ENCODE measurements around the gene TAF3.

Gene TAF3

DNA sequence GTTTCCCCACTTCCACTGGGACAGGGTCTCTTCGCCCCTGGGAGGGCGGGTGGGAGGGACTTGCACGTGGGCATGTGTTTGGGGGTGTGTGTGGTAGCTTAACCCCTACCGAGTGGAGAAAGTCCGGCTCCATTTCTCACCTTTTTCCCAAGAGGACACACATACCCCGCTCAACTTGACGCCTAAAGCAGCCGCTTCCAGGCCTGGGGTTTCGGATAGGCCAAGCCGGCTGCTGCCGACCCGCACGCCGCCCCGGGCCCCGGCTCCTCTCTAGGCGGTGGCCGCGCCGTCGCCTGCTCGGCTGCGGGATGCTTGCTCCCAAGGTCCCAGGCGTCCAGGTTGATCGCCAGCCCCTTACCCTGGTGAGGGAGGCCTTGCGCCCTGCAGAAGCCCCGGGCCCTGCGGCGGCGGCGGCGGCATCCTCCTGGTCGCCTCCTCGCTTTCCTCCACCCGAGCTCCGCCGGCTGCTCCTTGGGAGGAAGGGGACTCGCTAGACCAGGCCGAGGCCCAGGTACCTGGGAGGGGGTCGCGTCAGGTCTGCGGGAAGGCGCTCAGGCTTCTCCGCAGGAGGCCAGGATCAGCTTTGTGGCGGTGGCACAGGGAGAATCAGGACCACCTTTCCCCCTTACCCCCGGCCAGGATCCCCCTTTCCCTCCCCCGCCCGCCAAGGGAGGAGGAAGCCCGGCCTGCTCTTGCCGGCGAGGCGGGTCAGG is 233.0 kb downstream of the TAF3 start:
- TF ChIP-seq SUZ12 (IDR thresholded peaks at IDR 0.05; ENCODE audit: extremely low read depth, insufficient read depth, insufficient read length) = no peak
- TF ChIP-seq ZNF274 (IDR thresholded peaks at IDR 0.05; ENCODE audit: low read depth, low read length) = no peak
- TF ChIP-seq YY1 (IDR thresholded peaks at IDR 0.05; ENCODE audit: insufficient read depth, insufficient read length) = no peak
- Histone ChIP-seq H3K9ac (ENCODE audit: insufficient read length, low read depth) (peak overlapping the region; percentile 70), H3K36me3 (ENCODE audit: insufficient read depth, insufficient read length, low read length) (no peaks in the 10 kb centered on the region), H3K27me3 (ENCODE audit: insufficient read depth, insufficient read length) (peaks cover 48% of the 10 kb centered on the region), H3K9me3 (ENCODE audit: insufficient read depth, low read length) (no peaks in the 10 kb centered on the region), H3K4me3 (ENCODE audit: insufficient read length, low read depth) (peak overlapping the region; percentile 42), H3K4me1 (ENCODE audit: insufficient read depth, insufficient read length) (peaks cover 11% of the 10 kb centered on the region)
- DNase-seq (ENCODE audit: low read depth, low spot score) = no peak

DNA sequence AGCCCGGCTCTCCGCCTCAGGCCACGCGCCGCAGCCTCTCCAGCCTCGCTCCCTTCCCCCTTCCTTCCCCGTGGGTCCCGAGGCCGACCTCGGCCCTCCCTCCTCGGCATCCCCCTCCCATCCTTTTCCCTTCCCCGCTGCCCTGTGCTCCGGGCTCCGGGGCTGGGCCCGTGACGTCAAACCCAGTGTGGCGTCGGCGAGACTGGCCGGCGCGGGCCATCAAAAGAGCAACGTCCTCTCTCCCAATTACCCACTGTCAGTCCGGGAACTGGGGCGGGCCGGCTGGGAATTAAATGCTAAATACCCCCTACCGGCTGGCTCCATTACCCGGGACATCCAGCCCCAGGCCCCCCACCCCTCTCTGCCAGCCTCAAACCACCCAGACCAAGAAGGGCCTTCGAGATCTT is 233.5 kb downstream of the TAF3 start:
- peaks cover 47% of the 10 kb centered on the region for H3K27me3 ChIP-seq (ENCODE audit: insufficient read depth, insufficient read length)
- no peaks in the 10 kb centered on the region for H3K9me3 ChIP-seq (ENCODE audit: insufficient read depth, low read length)
- DNase-seq (ENCODE audit: low read depth, low spot score) = no peak
- H3K4me1 ChIP-seq (ENCODE audit: insufficient read depth, insufficient read length) = peaks cover 8% of the 10 kb centered on the region
- H3K4me3 ChIP-seq (ENCODE audit: insufficient read length, low read depth) = peak overlapping the region; percentile 42
- peak overlapping the region; percentile 70 for H3K9ac ChIP-seq (ENCODE audit: insufficient read length, low read depth)
- TF ChIP-seq YY1 (IDR thresholded peaks at IDR 0.05; ENCODE audit: insufficient read depth, insufficient read length) (no peak), SUZ12 (IDR thresholded peaks at IDR 0.05; ENCODE audit: extremely low read depth, insufficient read depth, insufficient read length) (no peak), ZNF274 (IDR thresholded peaks at IDR 0.05; ENCODE audit: low read depth, low read length) (no peak)
- H3K36me3 ChIP-seq (ENCODE audit: insufficient read depth, insufficient read length, low read length) = no peaks in the 10 kb centered on the region

DNA sequence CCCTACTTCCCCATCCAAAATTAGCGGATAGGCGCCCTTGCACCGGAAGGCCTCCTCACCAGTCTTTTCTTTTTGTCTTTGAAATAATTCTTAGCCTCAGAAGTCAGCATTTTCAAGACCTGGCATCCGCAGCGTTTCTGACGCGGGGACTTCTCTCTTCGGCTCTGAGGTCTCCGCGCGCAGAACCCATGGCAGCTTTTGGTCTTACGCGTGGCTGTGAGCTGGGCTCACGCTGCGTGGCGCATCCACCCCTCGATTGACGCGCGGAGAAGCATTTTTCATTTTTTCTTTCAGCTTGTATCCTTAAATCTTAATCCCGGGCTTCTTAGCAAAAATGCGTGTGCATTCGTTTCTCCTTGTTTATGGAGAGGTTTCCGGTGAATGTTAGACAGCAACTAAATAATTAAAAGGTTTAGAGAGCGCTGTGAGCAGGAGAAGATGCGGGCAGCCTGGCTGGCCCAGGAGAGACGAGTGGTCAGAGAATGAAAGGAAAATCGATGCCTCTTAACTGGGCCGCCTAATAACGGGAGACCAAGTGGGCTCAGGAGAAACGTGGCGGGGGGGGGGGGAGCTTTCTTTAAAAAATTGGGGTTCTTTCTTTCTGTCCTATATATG is 234.1 kb downstream of the TAF3 start:
- no peak for DNase-seq (ENCODE audit: low read depth, low spot score)
- Histone ChIP-seq H3K9me3 (ENCODE audit: insufficient read depth, low read length) (no peaks in the 10 kb centered on the region), H3K4me1 (ENCODE audit: insufficient read depth, insufficient read length) (peaks cover 2% of the 10 kb centered on the region), H3K27me3 (ENCODE audit: insufficient read depth, insufficient read length) (peaks cover 45% of the 10 kb centered on the region), H3K9ac (ENCODE audit: insufficient read length, low read depth) (peak overlapping the region; percentile 57), H3K4me3 (ENCODE audit: insufficient read length, low read depth) (peak overlapping the region; percentile 10), H3K36me3 (ENCODE audit: insufficient read depth, insufficient read length, low read length) (no peaks in the 10 kb centered on the region)
- no peak for TF ChIP-seq SUZ12 (IDR thresholded peaks at IDR 0.05; ENCODE audit: extremely low read depth, insufficient read depth, insufficient read length)
- no peak for TF ChIP-seq ZNF274 (IDR thresholded peaks at IDR 0.05; ENCODE audit: low read depth, low read length)
- no peak for TF ChIP-seq YY1 (IDR thresholded peaks at IDR 0.05; ENCODE audit: insufficient read depth, insufficient read length)

DNA sequence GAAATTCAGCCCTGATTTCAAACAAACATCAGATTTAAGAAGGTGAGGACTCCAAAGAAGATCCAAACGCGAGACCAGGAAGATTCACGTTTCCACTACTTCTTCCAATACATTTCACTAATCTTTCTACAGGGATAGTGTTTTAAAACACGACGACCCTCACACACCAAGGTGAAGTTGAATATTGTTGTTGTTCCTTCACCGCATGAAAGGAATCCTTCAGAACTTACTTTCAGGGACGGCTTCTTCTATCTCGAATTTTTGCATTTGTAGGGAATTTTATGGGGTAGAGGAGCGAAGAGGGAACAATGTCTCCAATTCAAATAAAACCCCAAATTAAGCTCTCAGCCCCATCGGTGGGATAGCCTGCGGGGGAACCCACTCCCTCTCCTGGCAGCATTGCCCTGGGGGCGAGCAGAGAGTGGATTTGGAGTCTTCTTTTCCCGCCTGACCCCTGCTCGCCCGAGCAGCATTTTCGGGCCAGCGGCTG is 234.7 kb downstream of the TAF3 start:
- no peak for TF ChIP-seq YY1 (IDR thresholded peaks at IDR 0.05; ENCODE audit: insufficient read depth, insufficient read length)
- no peak for TF ChIP-seq SUZ12 (IDR thresholded peaks at IDR 0.05; ENCODE audit: extremely low read depth, insufficient read depth, insufficient read length)
- TF ChIP-seq ZNF274 (IDR thresholded peaks at IDR 0.05; ENCODE audit: low read depth, low read length) = no peak
- DNase-seq (ENCODE audit: low read depth, low spot score) = no peak
- Histone ChIP-seq H3K9me3 (ENCODE audit: insufficient read depth, low read length) (no peaks in the 10 kb centered on the region), H3K27me3 (ENCODE audit: insufficient read depth, insufficient read length) (peaks cover 40% of the 10 kb centered on the region), H3K36me3 (ENCODE audit: insufficient read depth, insufficient read length, low read length) (no peaks in the 10 kb centered on the region), H3K9ac (ENCODE audit: insufficient read length, low read depth) (peak overlapping the region; percentile 63), H3K4me3 (ENCODE audit: insufficient read length, low read depth) (no peak overlapping the region), H3K4me1 (ENCODE audit: insufficient read depth, insufficient read length) (no peaks in the 10 kb centered on the region)

DNA sequence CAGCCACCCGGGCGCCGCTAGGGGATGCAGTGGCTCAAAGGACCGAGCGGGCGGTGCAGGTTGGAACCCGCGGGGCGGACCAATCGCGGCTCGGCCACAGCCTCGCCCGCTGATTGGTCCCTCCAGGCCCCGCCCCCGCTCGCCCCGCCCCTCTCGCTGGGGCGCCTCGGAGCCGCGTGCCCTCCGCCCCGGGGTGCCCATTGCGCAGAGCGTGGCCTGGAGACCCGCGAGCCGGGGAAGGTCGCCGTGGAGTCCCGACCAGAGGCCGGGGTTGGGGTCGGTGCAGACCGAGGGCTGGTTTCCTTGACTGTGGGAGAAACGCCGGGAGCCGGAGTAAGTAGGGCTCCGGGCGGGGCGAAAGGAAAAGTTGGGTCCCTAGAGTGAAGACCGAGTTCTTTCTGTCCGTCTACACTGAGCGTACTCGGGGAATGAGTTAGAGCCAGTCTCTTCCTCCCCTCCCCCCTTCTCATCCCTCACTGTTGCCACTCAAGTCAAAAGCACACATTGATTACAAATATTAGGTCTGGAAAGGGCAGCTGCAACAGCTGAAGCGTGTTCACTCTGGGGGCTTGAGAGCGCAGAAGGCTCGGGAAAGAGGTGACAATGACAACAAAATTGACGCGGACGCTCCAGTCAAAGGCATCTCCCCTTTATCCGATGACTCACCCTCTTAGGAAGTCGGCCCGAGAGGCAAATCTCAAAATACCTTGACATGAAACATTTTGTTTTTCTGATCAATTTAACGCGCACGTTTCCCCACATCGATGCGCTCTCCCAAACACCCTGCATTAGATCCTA is 235.3 kb downstream of the TAF3 start:
- peak overlapping the region; percentile 6 for H3K9ac ChIP-seq (ENCODE audit: insufficient read length, low read depth)
- H3K27me3 ChIP-seq (ENCODE audit: insufficient read depth, insufficient read length) = peaks cover 33% of the 10 kb centered on the region
- H3K4me3 ChIP-seq (ENCODE audit: insufficient read length, low read depth) = peak overlapping the region; percentile 62
- no peaks in the 10 kb centered on the region for H3K9me3 ChIP-seq (ENCODE audit: insufficient read depth, low read length)
- DNase-seq (ENCODE audit: low read depth, low spot score) = no peak
- TF ChIP-seq SUZ12 (IDR thresholded peaks at IDR 0.05; ENCODE audit: extremely low read depth, insufficient read depth, insufficient read length) (no peak), ZNF274 (IDR thresholded peaks at IDR 0.05; ENCODE audit: low read depth, low read length) (no peak), YY1 (IDR thresholded peaks at IDR 0.05; ENCODE audit: insufficient read depth, insufficient read length) (no peak)
- peaks cover 6% of the 10 kb centered on the region for H3K36me3 ChIP-seq (ENCODE audit: insufficient read depth, insufficient read length, low read length)
- no peaks in the 10 kb centered on the region for H3K4me1 ChIP-seq (ENCODE audit: insufficient read depth, insufficient read length)

DNA sequence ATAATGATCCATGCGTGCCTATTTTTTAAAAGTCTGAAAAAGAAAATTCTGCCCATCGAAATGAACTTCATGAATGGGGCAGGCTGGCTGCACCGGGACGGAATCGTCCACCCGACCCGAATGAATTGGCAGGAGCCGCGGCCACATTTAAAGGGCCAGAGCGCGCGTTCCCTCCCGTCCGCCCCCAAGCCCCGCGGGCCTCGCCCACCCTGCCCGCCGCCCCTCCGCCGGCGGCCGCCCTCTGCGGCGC is 235.9 kb downstream of the TAF3 start:
- Histone ChIP-seq H3K4me1 (ENCODE audit: insufficient read depth, insufficient read length) (no peaks in the 10 kb centered on the region), H3K4me3 (ENCODE audit: insufficient read length, low read depth) (peak overlapping the region; percentile 62), H3K9me3 (ENCODE audit: insufficient read depth, low read length) (no peaks in the 10 kb centered on the region), H3K27me3 (ENCODE audit: insufficient read depth, insufficient read length) (peaks cover 28% of the 10 kb centered on the region), H3K36me3 (ENCODE audit: insufficient read depth, insufficient read length, low read length) (peaks cover 10% of the 10 kb centered on the region), H3K9ac (ENCODE audit: insufficient read length, low read depth) (no peak overlapping the region)
- DNase-seq (ENCODE audit: low read depth, low spot score) = no peak
- no peak for TF ChIP-seq ZNF274 (IDR thresholded peaks at IDR 0.05; ENCODE audit: low read depth, low read length)
- no peak for TF ChIP-seq YY1 (IDR thresholded peaks at IDR 0.05; ENCODE audit: insufficient read depth, insufficient read length)
- no peak for TF ChIP-seq SUZ12 (IDR thresholded peaks at IDR 0.05; ENCODE audit: extremely low read depth, insufficient read depth, insufficient read length)

All from NT2/D1 (cell line).